GM18909 (cell line): ENCODE results near the gene DNAJB6.

Source experiments
- ATAC-seq: cut with Tn5 transposase; IDR thresholded peaks from one replicate; pipeline ENCODE4 v1.9.1; 2021; ENCODE audit warnings: mild to moderate bottlenecking; ENCODE audit not compliant: unreplicated experiment, poor library complexity

The DNAJB6 gene

DNA sequence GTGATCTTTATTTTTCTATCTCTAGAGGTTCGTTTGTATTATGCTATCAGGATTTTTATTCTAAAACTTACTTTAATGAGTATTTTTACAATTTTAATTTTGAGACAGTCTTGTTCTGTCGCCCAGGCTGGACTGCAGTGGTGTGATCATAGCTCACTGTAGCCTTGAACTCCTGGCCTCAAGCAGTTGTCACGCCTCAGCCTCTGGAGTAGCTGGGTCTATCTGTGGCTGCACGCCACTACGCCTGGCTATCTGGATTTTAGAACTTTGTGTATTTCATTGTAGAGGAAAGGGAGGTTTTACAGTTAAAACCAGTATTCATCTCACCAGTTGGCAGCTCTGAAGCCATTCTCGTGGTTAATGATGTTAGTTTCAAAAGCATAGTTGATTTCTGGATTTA is 25.9 kb downstream of the DNAJB6 start:
- ATAC-seq = no peak

DNA sequence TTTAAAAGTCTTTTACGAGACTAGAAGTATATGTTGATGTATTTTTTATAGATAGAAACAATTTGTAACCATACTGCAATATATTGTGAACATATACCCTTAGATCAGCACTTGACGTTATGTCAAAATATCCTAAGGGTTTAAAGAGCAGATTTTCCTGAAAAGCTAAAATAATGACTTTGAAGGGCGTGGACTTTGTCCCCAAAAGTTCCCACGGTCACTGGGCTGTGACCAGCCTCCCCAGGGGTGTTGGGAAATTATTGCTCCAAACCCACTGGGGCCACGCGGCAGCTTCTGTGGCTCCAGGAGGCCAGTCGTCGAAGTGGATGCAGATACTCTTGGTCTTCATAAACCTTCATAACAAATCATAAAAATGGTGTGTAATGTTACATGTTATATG is 29.9 kb downstream of the DNAJB6 start:
- ATAC-seq = no peak

DNA sequence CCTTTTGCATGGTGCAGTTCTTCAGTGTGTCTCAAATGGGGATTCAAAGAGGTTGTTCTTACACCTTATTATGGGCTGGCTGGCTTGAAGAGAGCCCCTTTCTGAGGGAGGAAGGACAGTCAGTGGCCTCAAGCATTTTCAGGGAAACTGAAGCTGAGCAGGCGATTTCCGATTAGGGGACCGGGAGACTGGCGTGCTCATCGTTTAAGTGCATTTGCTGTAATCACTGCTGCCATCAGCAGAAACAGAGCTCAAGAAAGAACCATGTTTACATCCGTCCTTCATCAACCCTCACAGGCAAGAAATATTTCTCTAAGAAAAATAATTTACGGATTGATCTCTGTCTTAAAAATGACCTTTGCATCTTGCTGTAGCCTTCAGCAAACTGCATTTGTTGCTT is 32.2 kb downstream of the DNAJB6 start:
- no peak for ATAC-seq

DNA sequence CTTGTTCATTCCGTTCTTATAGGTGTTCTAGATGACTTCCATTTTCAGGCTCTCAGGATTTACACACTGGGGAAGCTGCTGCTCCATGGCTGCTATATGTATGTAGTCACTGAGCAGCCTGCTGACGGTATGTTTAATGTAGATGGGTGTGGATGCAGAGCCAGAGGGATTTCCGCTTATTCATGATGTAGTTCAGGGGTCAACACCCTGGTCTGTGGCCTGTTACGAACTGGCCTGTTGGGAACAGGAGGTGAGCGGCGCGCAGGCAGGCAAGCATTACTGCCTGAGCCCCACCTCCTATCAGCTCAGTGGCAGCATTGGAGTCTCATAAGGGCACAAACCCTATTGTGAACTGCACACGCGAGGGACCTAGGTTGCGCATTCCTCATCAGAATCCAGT is 33.9 kb downstream of the DNAJB6 start:
- ATAC-seq = no peak

DNA sequence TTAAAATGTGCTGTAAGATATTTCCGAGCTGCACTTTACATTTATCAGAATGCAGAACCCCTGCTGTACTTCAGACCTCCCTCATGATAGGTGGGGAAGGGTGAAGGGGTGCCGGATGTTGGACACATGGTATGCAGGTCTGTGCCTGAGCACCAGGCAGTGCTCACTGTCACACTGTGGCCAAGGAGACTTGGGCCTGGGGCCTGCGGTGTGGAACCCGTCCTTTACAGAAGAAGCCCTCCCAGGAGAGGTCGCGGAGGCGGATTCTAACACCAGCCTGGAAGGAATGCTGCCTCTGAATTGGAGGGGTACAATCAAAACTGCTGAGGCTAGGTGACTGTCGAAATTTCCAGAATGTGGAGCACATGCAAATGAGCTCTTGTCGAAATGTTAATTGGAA is 34.5 kb downstream of the DNAJB6 start:
- ATAC-seq = no peak

DNA sequence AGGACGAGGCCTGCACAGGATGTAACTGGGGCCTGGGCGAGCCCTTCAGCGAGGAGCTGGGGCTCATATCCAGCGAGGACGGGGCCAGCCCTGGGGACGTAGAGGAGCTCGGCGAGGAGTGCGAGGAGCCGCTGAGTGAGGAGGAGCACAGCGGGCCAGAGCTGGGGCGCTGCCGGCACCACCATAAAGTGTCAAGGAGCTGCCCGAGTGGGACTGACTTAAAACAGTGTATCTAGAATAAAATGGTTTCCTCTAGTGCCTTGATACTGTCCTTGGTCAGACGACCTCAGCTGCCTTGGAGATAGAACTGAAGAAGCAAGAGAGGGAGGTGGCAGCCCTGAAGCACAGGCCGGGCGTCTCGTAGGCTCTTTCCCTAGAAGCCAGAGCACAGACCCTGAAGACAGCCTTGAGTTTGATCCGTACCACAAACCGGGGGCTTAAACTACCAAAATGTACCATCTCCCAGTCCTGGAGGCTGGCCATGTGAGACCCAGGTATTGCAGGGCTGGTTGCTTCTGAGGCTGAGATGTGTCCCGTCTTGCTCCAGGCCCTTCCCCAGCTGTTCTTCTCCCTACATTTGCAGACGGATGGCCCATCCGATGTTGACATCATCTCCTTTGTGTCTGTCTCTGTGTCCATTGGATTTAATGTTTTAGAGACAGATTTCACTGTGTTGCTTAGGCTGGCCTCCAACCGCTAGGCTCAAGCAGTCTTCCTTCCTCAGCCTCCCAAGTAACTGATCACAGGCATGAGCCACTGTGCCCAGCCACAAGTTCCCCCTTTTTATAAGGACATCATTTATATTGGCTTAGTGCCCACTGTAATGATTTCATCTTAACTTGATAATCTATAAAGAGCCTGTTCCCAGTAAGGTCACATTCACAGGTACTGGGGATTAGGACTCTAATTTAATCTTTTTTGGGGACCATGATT is 35.8 kb downstream of the DNAJB6 start:
- ATAC-seq = no peak

DNA sequence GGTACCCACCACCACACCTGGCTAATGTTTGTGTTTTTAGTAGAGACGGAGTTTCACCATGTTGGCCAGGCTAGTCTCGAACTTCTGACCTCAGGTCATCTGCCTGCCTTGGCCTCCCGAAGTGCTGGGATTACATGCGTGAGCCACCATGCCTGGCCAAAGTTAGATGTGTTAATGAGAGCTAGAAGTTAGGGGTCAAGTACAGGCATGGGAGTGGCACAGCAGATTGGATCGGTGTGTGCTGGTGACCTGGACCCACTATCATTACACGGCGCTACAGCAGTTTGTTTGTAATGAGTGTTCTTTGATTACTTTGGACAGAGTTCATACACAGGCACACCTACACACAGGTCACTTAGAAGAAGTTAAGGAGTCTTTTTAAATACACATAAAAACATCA is 36.7 kb downstream of the DNAJB6 start:
- no peak for ATAC-seq

DNA sequence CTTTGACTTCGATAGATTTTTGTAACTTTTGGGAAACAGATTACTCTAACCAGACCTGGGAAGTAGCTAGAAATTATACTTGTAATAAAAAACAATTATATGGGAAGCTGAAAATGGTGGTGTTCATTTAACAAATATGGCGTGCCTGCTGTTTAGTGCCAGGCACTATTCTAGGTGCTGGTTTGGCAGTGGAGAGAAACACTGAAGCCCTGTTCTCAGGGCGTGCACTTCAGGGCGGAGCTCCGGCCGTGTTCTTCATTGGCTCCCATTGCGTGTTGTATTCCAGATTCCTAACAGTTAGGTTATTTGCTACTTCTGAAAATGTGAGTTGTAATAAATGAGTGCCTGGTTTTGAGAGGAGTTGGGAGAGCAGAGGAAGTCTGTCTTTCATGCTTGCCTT is 38.6 kb downstream of the DNAJB6 start:
- no peak for ATAC-seq

DNA sequence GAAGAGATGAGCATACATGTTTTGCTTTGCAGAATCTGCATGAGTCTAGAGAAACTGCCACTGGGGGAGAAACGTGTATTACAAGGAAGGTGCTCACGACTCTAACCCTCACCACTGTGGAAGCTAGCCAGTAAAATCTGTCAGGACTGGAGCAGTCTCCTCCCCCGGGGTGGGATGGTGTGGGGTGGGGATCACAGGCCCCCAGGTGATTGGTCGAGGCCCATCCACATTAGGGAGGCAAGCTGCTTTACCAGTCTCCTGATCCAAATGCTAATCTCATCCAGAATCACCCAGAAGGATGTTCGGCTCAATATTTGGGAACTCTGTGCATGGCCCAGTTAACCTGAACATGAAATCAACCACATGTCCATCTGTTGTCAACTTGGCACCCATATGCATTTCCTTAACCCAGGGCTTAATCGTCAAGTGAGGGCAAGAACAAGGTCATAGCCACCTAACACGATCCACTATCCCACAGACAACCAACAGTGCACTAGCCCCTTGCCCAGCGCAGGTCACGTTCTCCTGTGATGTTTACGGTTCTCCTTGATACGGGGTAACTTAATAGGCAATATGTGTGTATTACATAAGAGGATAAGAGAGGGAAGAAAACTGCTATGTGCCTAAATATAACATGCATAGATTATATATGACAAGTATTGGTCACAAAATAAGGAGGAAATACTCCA is 40.8 kb downstream of the DNAJB6 start:
- ATAC-seq = no peak

DNA sequence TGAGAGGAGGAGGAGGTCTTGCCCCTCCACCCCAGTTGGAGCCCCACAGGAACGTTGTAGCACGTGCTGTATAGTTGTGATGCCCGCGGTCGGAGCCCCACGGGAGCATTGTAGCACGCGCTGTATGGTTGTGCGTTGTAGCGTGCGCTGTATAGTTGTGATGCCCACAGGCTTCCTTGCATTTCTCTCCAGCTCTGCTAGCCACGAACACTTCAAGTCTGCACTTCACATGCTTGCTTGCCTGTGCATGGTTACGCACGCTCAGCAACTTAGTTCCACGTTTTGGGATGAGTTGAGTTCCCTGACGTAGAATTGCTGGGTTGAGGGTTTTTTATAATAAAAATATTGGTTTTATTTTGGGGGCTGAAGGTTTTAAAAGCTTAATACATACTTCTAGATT is 41.6 kb downstream of the DNAJB6 start:
- ATAC-seq = no peak

DNA sequence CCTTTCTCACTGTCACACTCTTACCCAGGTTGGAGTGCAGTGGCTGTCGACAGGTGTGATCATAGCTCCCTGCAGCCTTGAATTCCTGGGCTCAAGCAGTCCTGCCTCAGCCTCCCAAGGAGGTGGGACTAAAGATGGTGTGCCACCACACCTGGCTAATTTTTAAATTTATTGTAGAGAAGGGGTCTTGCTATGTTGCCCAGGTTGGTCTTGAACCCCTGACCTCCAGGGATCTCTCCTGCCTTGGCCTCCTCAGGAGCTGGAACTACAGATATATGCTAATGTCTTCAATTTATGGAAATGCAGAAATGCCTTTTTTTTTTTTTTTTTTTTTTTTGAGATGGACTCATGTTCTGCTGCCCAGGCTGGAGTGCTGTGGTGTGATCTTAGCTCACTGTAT is 42.7 kb downstream of the DNAJB6 start:
- ATAC-seq = no peak

DNA sequence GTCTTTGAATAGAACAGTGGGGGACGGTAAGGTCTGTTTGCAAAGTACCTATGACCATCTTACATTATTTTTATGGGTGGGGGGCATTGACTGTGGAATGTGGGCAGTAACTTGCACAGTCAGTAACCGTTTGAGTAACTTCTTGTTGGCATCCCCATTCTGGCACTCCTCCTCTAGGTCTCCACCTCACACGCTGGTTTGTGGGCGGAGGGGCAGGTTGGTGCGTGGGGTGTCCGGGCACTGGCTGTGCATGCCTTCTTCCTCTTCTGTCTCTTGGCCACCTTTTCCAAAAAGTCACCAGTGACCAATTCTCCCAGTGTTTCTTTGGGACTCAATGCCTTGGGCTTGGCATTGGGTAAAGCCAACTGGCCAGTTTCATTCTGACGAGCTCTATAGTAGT is 43.6 kb downstream of the DNAJB6 start:
- ATAC-seq = no peak

DNA sequence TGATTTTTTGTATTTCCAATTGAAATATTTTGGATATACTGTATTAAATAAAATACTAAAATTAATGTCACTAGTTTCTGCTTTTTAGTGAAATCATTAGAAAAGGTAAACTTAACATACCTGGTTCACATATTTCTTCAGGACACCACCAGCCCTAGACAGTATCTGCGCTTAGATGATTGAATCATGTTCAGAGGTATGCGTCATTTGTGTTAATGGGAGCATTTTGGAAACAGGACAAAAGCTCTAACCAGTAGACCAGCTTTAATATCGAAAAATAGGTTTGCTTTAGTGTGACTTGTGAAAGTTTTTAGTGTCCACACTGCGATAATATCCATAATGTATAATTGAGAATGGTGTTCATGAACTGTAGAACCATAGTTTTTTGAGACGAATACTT is 47.1 kb downstream of the DNAJB6 start:
- ATAC-seq = no peak

DNA sequence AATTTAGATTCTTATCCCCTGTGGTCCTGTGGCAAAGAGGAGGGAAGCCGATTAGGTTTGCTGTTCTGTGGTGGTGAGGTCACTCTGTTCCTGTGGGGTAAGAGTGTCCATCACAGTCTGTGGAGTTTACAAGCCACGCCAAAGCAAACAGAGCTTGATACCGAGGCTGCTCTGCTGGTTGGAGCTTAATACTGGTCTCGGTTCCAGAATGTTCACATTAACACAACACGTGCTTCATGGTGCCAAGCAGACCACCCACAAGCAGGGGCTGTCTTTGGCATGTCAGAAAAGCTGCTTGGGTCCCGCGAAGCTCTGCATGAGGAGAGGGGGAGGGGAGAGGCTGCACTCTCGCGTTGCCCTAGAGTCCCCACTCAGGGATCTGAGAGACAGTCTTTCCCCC is 47.5 kb downstream of the DNAJB6 start:
- ATAC-seq = no peak

DNA sequence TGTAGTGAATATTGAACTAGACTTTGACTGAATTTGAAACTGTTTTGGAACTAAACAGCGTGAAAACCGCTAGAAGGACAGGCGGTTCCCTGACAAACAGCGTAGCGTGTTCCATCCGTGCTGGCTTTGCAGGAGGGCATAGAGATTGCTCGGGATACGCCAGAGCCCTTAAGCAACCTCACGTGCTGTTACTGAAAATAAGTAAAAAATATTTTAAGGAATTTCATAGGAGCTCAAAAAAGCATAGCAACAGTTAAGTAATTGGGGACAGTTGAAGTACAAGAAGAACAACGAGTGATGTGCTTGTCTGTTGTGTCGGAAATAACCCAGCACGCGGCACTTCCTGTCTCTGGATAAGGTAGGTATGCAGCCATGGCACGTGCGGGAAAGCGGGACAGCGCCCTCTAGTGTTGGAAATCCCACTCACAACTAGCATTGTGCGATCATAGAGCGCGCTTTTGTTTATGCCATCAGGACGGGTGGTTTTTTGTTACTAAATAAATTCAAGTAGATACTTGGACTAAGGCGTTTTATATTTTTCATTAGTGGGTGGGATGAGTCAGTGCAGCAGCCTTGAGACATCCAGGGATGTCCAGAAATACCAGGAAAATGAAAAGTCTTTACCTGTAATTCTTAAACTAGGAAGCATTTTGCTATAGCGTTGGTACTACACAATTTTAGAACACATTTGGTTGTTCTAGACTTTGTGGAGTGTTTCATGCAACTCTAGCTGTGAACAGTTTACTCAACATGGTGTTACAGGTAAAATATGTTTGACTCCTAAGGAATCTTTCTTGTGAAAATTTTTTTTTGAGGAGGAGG is 50.4 kb downstream of the DNAJB6 start:
- peak; percentile 84 for ATAC-seq

DNA sequence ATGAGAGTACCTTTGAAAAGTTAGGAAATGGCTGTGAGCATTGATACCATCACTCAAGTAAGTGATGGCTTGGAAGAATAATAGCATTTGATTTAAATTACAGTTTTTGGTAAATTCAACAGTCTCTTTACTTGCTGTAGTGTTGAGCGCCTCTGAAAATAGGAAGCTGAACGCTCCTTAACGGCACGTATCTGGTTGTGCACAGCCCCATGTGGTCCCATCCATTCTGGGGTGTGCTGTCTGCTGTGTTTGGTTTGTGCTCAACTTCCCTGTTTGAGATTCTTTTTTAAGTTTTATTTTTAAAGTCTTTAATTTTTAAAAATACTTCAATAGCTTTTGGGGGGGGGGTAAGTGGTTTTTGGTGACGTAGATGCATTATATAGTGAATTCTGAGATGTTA is 51.5 kb downstream of the DNAJB6 start:
- ATAC-seq = no peak

DNA sequence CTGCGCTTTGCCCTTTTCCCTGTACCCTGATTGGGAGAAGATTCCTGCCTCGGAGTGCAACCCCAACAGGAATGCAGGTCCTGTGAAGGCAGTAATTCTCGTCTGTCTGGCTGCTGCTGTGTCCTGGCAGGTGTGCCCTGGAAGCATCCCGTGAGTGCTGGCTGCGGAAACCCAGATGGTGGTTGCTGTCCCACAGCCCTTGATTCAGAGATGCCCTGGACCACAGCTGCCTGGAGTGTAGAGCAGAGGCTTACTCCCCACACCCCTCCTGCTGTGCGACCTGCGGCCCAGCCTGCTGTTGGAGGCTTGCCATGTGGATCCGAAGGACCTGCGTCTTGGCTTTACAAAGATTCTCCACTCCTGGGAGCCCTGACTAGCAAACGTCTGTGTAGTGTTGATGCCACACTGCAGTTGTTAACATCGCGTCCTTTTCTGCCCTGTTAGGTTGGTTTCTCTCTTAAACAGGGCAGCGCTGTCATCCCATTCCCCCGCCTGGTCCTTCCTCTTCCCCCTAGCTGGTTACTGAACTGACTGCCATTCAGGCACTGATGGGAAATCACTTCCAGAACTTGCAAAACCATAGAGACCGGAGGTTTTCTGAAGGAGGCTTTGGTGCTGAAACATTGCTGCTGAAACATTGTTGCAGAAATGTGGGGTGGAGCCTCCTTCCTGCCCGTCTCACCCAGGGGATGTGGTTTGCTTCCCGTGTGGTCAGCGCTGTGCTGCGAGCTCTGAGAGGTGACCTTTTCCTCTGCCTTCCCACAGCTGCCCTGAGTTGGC is 53.3 kb downstream of the DNAJB6 start:
- no peak for ATAC-seq

DNA sequence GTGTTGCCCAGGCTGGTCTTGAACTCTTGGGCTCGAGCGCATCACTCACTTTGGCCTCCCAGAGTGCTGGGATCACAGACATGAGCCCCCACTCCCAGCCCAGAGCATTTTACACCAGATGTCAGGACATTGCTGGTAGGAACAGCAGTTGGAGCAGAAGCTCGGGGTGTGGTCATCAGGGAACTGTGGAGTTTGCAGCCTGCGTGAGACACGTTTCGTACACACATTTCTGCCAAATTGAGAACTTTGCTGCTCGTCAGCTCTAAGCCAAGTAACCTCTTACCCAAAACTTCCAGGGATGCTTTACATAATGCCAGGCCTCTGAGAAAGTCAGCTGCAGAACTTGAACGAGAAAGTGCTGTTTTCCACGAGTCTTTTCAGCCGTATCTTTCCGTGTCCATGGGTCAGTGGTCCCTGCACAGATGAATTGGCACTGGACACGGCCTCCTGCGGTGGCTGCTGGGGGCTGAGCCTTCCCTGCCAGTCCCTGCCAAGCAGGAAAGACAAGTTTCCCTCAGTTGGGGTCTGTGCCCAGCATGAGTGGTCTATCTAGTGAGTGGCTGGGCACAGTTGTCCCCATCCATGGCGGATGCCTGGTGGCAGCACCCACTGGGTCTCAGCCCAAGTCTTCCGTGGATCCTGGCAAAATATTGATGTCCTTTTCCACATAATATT is 54.4 kb downstream of the DNAJB6 start:
- no peak for ATAC-seq

DNA sequence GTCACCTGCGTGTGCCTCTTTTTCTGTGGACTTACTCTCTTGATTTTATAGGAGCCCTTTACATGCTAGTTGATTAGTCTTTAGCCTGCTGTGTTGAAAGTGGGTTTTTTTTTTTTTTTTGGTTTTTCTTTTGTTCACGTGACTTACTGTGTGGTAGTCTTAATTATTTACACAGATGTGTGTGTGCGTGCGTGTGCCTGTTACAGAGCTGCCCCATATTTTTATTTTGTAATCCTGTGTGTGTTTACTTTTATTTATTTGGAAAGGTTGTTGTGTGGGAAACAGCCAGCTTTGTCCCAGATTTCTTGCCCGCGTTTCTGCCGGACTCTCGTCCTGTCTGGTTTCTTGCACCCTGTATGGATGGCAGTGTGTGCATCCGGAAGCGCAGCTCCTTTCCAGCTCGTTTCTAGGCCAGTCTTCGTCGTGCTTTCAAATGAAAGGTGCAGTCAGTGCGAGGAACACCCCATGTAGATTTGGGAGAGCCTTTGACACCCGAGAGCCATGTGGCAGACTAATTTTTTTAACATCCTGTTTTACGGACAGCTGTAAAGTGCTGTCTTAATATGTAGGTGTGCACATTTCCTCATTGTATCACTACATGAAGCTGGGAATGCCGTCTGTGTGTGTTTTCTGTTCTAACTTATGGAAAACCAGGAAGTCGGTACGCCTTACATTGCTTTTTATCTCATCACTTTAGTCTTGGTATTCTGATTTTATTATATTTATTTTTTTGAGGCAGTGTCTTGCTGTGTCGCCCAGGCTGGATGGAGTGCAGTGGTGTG is 55.6 kb downstream of the DNAJB6 start:
- ATAC-seq = no peak
